Measurements from ENCODE around the gene CXCR5. TPM values are rescaled to one million over a fixed set of nuclear protein-coding genes. Genes with fewer than 3 reads are reported as not detected.

CXCR5 gene
- total and polyA plus RNA-seq, 10 donors = 25.0 to 66.6 (median 34.3) TPM

DNA sequence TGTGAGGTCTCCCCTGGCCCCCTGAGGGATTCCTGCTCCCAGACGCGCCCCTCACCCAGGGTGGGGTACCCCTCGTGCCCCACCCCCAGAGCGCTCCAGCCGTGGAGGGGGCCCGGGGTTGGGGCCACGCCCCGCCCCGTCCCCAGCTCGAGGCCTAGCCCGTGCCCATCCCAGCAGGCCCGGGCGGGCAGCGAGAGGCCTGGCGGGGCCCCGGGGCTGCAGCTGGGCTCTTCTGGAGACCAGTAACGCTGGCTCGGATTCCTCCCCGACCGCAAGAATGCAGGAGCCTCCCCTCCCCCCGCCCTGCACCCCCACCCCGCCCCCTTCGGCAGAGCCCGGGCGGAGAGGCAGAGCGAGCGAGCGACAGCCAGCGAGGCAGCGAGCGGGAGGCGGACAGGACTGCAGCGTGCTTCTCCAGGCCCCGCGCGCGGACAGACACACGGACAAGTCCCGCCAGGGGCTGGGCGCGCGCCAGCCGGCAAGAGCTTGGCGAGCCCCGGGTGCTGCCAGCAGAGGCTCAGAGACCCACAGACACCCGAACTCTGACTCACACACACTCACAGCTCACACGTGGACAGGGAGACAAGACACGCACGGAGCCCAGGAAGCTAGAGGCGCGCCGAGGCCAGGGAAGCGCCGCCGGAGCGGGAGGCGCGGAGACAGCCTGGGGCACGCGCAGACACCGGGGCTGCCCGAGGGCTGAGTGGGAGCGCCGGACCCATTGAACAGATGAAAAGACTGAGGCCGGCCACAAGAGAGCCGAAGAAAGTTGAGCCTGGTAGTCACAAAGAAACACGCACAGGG, 26.8 kb downstream of the CXCR5 start:
- intact Hi-C loops (cut with DNase I; ENCODE audit: low total_unique reads) = no loop called here

DNA sequence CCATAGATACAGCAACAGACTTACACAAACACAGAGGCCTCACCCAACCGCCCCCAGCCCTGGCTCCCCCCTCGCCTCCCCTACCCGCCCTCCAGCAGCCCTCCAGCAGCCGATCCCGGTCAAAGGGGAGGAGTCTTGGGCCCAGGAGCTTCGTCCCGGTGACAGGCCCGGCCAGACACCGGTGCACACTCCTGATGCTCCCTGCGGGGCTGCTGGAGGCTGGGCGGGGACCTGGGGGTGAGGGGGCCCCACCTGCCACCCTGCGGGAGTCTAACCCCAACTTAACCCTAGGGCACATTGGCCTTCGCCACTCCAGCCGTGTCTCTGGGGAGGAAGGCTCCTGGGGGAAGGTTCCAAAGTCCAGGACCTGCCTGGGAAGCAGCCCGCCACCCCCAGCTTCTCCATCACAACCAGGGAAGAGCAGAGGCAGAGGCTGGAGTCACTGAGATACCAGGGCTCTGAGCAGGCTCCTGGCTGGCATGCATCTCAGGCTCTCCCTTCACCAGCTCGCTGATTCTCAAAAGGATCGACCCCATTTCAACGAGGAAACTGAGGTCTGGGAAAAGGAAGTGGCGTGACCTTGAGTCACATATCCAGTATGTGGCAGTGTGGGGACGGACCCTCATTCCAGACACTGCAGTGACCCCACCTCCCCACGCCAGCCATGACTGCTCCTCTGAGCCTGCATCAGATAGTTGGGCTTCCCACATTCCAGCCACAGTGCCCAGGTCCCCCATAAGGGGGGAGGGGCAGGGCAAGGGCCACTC, 27.6 kb downstream of the CXCR5 start:
- H3K4me1 ChIP-seq = peaks cover 72 to 100% (median 93%) of the 10 kb centered on the region in 6 donors
- H3K4me3 ChIP-seq = peak overlapping the region in 5 of 8 donors; percentile 5 to 55 (median 20)
- peak; percentile 80 for DNase-seq
- no peaks in the 10 kb centered on the region for H3K9me3 ChIP-seq
- 44 to 60% (median 48%) methylated on average over 11 to 21 of the region's 21 CpGs for WGBS, 5 donors
- TF ChIP-seq POLR2A (IDR thresholded peaks at IDR 0.05) (no peak), POLR2AphosphoS5 (IDR thresholded peaks at IDR 0.05) (no peak), CTCF (IDR thresholded peaks at IDR 0.05 in 8 of 11, conservative IDR thresholded peaks at IDR 0.05 in 3 of 11) (no peak)
- H3K27me3 ChIP-seq (replicated peaks in 1 of 7) = peaks cover 0 to 8% (median 0%) of the 10 kb centered on the region in 7 donors
- intact Hi-C loops (cut with DNase I; ENCODE audit: low total_unique reads) = no loop called here
- peaks cover 0 to 25% (median 8%) of the 10 kb centered on the region in 6 donors for H3K36me3 ChIP-seq
- H3K27ac ChIP-seq = peak overlapping the region; percentile 80 to 98 (median 90)

More for the DNA sequence above, 26.8 kb downstream of the CXCR5 start:
- Histone ChIP-seq H3K27ac (peak overlapping the region; percentile 80 to 98 (median 90)), H3K4me3 (peak overlapping the region in 5 of 8 donors; percentile 6 to 55 (median 20)), H3K36me3 (peaks cover 0 to 33% (median 16%) of the 10 kb centered on the region in 6 donors), H3K9me3 (no peaks in the 10 kb centered on the region), H3K4me1 (peaks cover 64 to 99% (median 85%) of the 10 kb centered on the region in 6 donors), H3K27me3 (replicated peaks in 1 of 7) (peaks cover 0 to 8% (median 0%) of the 10 kb centered on the region in 7 donors)
- 19 to 35% (median 31%) methylated on average over 44 to 67 of the region's 67 CpGs for WGBS, 5 donors
- peak; percentile 84 for DNase-seq
- TF ChIP-seq POLR2A (IDR thresholded peaks at IDR 0.05) (no peak), POLR2AphosphoS5 (IDR thresholded peaks at IDR 0.05) (peak; percentile 13 to 73 (median 66))

DNA sequence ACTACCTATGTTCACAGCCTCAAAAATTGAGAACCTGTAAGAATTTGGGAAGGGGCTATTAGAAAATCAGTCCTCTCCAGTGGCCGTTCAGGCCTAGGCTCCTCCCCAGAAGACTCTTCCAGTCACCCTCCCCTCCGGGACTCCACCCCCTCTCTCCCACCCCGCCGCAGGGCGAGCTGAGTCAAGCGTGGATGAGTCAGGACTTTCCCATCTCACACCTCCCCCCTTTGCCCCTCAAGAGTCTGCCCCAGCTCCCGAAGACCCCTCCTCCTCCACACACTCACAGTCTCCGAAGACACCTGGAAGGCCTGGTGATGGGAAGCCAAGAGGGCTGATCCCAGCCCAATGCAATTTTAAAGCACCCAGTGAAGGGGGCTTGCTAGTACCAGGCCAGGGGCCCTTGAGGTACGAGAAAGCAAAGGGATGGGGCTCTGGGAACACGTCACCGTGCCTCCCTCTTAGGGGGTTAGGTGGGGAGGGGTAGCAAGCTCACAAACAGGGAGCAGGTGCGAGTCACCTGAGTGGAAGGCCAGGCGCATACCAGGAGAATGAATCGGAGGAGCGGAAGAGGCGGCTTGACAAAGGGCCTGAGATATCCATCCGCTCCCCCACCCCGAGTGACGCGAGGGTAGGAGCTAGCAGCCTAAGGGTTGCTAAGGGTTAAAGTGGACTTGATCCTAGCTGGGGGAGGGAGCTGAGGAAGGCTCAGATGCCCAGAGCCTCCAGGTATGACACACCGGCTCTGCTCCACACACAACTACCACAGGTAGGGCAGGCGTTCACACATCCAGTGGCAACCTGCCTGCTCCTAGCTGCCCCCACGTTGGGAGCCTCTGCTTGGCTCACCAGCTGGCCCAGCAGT, 28.4 kb downstream of the CXCR5 start:
- H3K36me3 ChIP-seq = peaks cover 0 to 21% (median 7%) of the 10 kb centered on the region in 6 donors
- H3K27ac ChIP-seq = peak overlapping the region; percentile 84 to 98 (median 90)
- WGBS, 5 donors = 29 to 43% (median 41%) methylated on average over 21 to 23 of the region's 23 CpGs
- no peak for TF ChIP-seq POLR2AphosphoS5 (IDR thresholded peaks at IDR 0.05)
- no peak for TF ChIP-seq CTCF (IDR thresholded peaks at IDR 0.05 in 8 of 11, conservative IDR thresholded peaks at IDR 0.05 in 3 of 11)
- TF ChIP-seq POLR2A (IDR thresholded peaks at IDR 0.05) = no peak
- H3K4me1 ChIP-seq = peaks cover 79 to 100% (median 94%) of the 10 kb centered on the region in 6 donors
- H3K27me3 ChIP-seq (replicated peaks in 1 of 7) = peaks cover 0 to 8% (median 0%) of the 10 kb centered on the region in 7 donors
- no peaks in the 10 kb centered on the region for H3K9me3 ChIP-seq
- intact Hi-C loops (cut with DNase I; ENCODE audit: low total_unique reads) = no loop called here
- DNase-seq = peak; percentile 82
- peak overlapping the region in 3 of 8 donors; percentile 20 to 55 (median 33) for H3K4me3 ChIP-seq

Measured in spleen (tissue), 11 donors.